SU-DHL-6 (cell line): ENCODE data around the gene VWA8.
A peak's percentile ranks its signal among the peaks of the same experiment; 100 is the strongest.

ENCODE experiments used
- CTCF ChIP-seq: fragments of 200-600 bp; sonication (generic); IDR thresholded peaks from one replicate; pipeline ENCODE4 v1.5.1; 2017; ENCODE audit warnings: antibody characterized with exemption, mild to moderate bottlenecking, low read length, moderate library complexity; ENCODE audit not compliant: insufficient read depth, poor library complexity, severe bottlenecking
- EZH2phosphoT487 ChIP-seq: fragments of 200-600 bp; sonication (generic), shearing (Covaris generic); conservative IDR thresholded peaks from 2 replicates; pipeline ENCODE4 v1.6.1; 2018; ENCODE audit warnings: mild to moderate bottlenecking, antibody characterized with exemption, low read length, moderate library complexity, mixed read lengths

GRCh38 chr13:41668130-41668757 is 292.7 kb downstream of the VWA8 start:
- TF ChIP-seq CTCF (peak; percentile 52), EZH2phosphoT487 (no peak)
